ENCODE results near the gene RBM20. TPM values are rescaled to one million over a fixed set of nuclear protein-coding genes. Genes with fewer than 3 reads are reported as not detected.
"Not testable (repeated sequence)": the region's sequence is repeated elsewhere in the genome, so short reads cannot be mapped to it uniquely, and the experiment has no call there.

Gene RBM20
- total and polyA plus RNA-seq, 2 of the 4 experiments (the other 2 are of a cell fraction): under 0.01 to 0.15 TPM

GRCh38 chr10:110664483-110665420 lies 20.6 kb downstream of the RBM20 start (continued):
- TF ChIP-seq USF2 (IDR thresholded peaks at IDR 0.05; ENCODE audit: low read depth, low read length): no peak
- no peak for TF ChIP-seq RFX5 (IDR thresholded peaks at IDR 0.05; ENCODE audit: low read depth, low read length)

GRCh38 chr10:110666259-110666658 lies 22.1 kb downstream of the RBM20 start:
- H4K5ac ChIP-seq (ENCODE audit: low read depth, low read length); H3K4me1 ChIP-seq (ENCODE audit: control insufficient read depth, insufficient read depth, low read length); in situ Hi-C loops (cut with MboI; ENCODE audit: low sequenced_read_pairs); H4K20me1 ChIP-seq (ENCODE audit: insufficient read depth, low read length); H3K4me3 ChIP-seq (ENCODE audit: insufficient read depth, low read depth, low read length); H3K23ac ChIP-seq (ENCODE audit: low read depth, low read length); H3K4me2 ChIP-seq (ENCODE audit: low read depth, low read length); dilution Hi-C loops (cut with HindIII; ENCODE audit: low sequenced_read_pairs, unreplicated experiment); H2AFZ ChIP-seq (replicated peaks; ENCODE audit: low read length, poor library complexity); DNase-seq; H3K4ac ChIP-seq (ENCODE audit: low read depth, low read length); H3K27ac ChIP-seq (ENCODE audit: insufficient read depth, low read length); H4K91ac ChIP-seq (ENCODE audit: insufficient read depth, low read depth, low read length); H3K9ac ChIP-seq (ENCODE audit: low read depth, low read length); H3K27me3 ChIP-seq (ENCODE audit: control insufficient read depth, insufficient read depth, low read length); H2BK15ac ChIP-seq (ENCODE audit: low read depth, low read length); intact Hi-C loops (cut with micrococcal nuclease); H3K36me3 ChIP-seq (ENCODE audit: control insufficient read depth, insufficient read depth, low read length); H3K18ac ChIP-seq (ENCODE audit: low read depth, low read length); H3K14ac ChIP-seq (replicated peaks; ENCODE audit: low read depth, low read length); H3K56ac ChIP-seq (ENCODE audit: extremely low read depth, insufficient read depth, low read length); H2BK20ac ChIP-seq (ENCODE audit: low read depth, low read length); H4K8ac ChIP-seq (ENCODE audit: low read depth in 2 of 2, low read length in 2 of 2); H3K9me3 ChIP-seq (ENCODE audit: control insufficient read depth, insufficient read depth, low read length); POLR2A ChIA-PET (ENCODE audit: unreplicated experiment); H3K9me1 ChIP-seq (ENCODE audit: insufficient read depth, low read length); ATAC-seq (ENCODE audit: low read depth); BruUV-seq (replicated peaks); H3K79me1 ChIP-seq (ENCODE audit: low read depth in 1 of 2, low read length in 2 of 2); H2AK9ac ChIP-seq (replicated peaks; ENCODE audit: low read depth, low read length, poor library complexity); H2BK5ac ChIP-seq (ENCODE audit: low read depth, low read length, poor library complexity, severe bottlenecking); H2BK120ac ChIP-seq (ENCODE audit: low read depth, low read length): not testable (repeated sequence)
- CTCF ChIA-PET: interaction anchor here (0.8 to 1.4 kb wide), 3 partner anchors 18 to 80 kb away, joined by 3 to 6 read pairs (median 3); no protein-coding TSS in a partner anchor
- 0 out of 2 replicates have a peak overlapping the region, but pooled peaks have one; percentile 8 for H2AK5ac ChIP-seq (ENCODE audit: low read depth, low read length)
- WGBS, 2 experiments (ENCODE audit: extremely low coverage in 2 of 2, insufficient read length in 1 of 2): no CpG with 5 or more reads among the region's 2 CpGs
